HG02623 (cell line): ENCODE data around the gene APLNR.

Experiments
- ATAC-seq: cut with Tn5 transposase; IDR thresholded peaks from one replicate; pipeline ENCODE4 v1.9.1; 2021; ENCODE audit warnings: moderate library complexity; ENCODE audit not compliant: unreplicated experiment

APLNR gene

DNA sequence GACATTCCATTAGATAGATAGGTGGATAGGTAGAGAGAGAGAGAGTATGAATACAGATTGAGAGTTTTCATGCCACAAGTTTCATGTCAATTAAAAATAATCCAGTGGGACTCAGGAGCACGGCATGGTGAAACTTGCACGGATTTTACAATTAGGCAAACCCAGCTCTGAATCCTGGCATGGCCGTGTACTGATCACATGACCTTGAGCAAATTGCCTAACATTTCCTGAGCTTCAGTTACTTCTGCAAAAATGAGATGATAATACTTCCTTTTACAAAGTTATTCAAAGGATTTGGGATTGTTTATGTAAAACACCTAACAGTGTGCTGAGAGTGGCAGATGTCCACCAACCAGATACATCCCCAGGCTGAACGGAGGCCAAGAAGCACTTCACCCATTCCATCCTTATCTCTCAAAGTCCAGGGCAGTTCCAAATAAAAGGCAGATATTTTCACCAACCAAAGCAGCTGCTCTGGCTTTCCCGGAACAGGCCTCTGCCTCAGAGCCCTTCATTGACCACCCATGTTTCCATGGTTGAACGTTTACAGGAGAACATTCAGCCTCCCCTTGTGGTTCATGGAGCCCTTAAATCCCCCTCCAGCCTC, 17.9 kb downstream of the APLNR start:
- ATAC-seq = no peak

DNA sequence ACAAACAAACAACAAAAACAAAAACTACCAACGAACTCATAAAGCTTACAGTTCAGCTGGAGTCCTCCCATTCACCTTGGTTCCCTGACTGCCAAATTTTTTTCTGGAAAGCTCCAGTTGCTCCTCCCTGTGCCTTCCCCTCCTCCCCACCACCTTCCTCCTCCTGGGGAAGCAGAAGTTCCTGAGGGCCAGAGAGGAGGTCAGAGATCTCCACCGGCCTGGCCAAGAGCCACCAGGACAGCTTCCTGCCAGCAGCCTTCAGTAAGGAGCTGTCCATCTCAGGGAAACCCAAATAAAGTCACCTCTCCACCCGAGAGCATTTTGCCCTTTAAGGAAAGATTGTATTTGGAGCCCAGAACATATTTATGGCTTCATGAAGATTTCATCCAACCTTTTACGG, 20.0 kb downstream of the APLNR start:
- no peak for ATAC-seq

DNA sequence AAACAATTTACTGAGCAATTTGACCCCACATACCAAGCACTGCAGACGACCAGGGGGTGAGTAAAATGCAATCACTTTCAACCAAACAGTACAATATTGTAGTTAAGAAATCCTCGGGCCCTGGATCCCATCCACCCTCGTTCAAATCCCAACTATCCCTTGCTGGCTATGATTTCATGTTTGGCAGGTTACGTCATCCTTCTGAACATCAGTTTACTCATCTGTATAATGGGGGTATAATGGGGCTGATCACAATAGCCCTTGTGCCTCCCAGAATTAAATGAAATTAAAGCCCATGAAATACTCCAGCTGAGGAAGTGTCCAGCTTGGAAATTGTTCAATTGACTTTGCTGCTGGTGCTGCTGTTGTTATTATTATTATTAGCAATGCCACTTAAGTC, 20.6 kb downstream of the APLNR start:
- ATAC-seq = no peak

DNA sequence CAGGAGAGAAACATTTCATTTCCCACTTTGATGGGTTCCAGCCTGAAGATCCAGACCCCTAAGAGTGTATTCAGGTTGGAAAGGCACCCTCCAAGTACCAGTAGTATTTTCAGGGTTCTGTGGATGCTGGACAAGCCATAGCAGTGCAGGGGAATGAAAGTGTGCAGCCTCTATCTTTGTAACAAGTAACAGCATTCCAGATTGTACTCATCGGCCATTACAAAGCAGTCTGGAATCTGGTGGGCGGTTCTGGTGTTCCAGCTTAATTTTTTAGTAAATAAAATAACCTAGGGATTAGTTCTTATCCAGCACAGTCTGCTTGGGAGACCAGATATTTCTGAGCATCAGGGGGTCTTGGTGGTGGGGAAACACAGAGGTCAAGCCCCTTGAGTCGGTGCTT, 22.6 kb downstream of the APLNR start:
- ATAC-seq = no peak

DNA sequence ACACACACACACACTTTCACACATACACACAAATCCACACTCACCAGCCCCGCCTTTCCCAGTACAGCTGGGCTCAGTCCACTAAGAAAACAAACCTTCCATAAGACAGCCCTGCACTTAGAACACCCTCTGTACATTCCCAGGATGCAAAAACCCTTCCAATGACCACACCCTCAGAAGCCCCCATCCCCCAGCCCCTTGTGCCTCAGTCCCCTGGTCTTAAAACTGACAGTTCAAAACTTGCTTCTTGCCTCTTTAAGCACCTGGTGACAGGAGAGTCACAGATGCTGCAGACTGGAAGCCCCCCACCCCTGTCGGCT, 23.0 kb downstream of the APLNR start:
- ATAC-seq = no peak

DNA sequence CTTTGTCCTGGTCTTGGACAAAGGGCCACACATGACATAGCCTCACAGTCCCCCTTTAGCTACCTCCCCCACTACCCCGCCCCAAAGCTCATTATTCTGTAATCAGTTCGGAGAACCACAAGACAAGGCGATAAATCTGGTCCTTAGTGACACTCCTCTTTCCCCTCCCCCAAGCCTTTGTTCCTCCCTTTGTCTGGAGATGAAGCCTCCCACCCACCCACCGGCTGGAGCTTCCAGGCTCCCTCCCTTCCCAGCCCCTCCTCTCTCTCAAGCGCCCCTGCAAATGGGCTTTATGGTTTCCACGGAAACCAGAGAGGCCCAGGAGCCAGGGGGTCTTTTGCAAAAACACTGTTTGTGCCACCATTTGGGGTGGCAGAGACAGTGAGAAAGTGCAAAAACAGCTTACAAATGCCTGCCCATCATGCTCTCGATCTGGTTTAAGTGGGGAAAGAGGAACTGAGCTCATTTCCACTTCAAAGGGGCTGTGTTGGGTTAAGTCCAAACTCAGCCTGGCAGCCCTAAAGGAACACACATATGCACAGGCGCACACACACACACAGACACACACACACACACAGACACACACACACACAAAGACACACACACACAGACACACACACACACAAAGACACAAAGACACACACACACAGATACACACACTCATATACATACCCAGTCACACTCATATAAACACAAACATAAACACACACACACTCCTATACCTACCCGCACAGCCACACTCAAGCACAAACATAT, 23.5 kb downstream of the APLNR start:
- no peak for ATAC-seq

DNA sequence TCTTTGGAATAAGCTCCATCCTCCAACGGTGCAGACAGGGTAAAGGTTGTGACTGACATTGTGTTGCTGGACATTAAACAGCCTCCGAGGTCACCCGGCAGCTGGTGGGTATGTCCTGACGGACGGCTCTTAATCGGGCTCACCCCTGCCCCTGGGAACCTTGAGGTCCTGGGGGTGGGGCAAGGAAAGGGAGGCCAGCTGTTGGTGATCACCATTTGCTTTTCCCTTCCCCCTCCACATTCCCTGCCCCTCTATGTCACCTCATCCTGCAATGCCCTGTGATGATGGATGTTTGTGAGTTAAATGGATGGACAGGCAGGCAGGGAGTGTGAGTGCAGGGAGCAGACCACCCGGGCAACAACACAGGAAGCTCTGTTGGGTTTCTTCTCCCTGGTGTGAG, 26.3 kb downstream of the APLNR start:
- no peak for ATAC-seq

DNA sequence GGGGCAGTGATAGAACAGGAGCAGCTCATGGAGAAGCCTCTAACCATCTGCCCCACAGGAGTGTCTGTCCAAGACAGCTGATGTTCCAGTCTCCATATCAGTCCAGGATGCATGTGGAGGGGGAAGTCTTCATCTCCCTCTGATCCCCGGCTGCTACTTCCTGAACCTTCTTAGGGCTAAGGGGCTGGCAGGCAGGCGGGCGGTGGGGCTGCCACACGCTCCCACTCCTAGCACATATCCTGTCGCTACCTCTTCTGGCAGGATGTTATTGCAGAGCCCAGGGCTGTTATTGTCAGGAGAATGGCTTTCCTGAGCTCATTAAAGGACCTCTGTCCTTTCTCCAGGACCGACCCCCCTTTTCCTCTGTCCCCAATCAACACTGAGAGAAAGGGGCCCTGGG, 29.9 kb downstream of the APLNR start:
- ATAC-seq = no peak

DNA sequence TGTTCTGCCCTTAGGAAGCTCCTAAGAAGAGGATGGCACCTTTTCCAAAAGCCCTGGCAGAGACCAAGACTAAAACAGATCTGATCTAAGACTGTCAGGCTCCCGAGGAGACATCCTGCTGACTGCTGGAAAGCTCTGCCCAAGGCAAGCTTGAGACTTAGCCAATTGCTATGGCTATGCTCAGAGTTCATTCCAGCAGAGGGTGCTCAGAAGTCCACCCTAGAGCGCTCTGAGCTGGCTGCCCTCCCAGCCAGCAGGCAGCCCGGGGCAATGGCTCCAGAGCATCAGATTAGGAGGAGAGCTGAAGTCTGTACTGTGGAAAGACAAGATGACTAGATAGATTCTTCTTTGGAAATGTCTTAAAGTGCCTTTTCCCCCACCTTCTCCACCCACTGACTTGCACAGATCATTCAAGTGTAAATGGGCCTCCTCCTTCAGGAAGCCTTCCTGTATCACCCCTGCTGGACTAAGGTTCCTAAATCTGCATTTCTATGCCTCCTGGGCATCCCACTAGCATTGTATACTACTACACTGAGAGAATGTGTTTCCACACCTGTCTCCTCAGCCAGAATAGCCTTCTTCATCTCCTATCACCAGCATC, 31.9 kb downstream of the APLNR start:
- ATAC-seq = no peak

DNA sequence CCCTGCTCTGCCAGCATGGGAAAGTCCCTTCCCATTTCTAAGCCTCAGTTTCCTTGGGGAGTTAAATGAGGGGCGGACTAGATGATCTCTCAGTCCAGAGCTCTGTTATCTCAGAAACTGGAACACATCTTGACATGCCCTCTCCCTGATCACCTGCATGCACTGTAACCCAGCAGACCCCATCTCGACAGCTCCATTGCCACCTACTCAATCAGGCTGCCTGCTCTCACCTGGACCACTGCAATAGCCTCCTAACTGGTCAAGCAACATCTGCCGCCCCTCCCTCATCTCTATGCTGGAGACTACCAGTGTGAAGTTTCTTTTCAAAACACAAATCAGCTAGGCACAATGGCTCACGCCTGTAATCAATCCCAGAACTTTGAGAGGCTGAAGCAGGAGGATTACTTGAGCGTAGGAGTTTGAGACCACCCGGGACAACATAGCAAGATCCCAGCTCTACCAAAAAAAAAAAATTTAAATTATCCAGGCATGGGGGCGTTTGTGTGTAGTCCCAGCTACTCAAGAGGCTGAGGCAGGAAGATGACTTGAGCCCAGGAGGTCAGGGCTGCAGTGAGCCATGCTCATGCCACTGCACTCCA, 33.1 kb downstream of the APLNR start:
- ATAC-seq = no peak

DNA sequence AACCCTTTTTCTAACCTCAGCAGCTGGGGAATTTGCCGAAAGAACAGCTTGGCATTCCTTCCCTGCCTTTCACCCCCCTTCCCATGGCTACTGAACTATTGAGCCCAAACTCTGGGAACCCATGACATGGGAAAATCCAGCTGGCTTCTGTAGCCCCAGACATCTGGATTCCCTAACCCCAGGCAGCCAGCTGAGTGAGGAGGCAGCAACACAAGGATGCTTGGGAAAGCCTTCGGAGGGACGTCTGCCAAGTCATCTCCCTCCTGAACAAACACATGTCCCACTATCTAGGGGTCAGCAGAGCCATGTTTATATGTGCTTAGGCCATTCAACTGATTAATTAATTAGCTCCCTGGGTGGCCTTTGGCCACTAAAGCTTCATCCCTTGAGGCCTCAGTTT, 33.7 kb downstream of the APLNR start:
- no peak for ATAC-seq

DNA sequence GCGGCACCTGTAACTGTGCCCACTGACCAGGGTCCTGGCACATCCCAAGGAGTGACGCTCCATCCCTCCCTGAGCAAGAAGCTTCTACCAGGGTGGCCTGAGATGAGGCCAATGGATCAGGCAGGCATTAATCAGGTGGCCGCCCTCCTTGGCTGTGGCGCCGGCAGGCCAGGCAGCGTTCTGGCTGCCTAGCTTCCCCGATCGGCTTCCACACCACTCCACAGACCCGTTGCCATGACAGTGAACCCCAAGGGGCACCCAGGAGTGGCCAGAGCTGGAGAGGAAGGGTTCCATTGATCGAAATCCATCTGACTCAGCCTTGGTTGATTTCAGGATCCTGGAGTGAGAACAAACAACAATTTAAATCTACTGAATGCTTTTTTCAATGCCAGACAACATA, 34.8 kb downstream of the APLNR start:
- no peak for ATAC-seq

DNA sequence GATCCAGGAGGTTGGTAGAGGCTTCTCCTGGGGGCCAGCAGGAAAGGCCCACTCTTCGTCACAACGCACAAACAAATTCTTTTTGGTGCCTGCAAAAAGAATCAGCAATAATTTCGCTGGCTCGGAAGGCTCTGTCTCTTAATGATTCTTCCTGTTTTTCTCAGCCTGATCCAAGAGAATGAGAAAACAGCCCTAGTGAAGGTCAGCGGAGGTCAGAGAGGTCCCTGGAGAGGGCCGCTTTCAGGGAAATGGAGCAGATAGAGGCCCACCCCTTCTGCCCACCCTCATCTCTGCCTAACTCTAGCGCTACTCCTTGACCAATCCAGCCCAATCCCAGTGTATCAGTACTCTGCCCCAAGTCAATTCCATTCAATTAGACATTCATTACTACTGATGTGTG, 36.1 kb downstream of the APLNR start:
- ATAC-seq = no peak

DNA sequence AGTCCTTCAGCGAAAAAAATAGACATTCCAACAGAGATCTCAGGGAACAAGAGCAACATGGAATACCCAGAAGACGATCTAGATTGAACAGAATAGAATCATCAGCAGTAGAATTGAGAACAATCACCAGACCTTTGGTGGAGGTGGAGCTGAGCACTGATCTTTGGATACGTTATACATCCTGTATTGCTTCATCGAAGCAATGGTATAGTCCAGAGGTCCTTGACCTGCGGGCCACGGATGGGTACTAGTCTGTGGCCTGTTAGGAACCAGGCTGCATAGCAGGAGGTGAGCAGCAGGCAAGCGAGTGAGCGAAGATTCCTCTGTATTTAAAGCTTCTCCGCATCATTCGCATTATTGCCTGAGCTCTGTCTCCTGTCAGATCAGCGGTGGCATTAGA, 37.7 kb downstream of the APLNR start:
- ATAC-seq = no peak

DNA sequence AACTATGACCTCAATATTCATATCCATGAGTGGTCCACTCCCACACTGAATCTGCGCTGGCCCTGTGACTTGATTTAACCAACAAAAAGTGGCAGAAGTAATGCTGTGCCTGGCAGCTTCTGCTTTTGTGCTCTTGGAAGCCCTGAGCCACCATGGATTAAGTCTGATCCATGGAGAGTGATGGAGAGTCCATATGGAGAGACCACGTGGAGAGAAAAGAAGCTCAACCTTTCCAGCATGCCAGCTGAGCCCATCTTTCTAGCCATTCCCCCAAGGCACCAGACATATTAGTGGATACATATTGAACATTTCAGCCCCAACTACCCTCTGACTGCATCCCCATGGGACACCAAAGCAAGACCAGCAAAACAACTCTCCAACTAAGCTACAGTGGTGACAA, 39.3 kb downstream of the APLNR start:
- no peak for ATAC-seq

DNA sequence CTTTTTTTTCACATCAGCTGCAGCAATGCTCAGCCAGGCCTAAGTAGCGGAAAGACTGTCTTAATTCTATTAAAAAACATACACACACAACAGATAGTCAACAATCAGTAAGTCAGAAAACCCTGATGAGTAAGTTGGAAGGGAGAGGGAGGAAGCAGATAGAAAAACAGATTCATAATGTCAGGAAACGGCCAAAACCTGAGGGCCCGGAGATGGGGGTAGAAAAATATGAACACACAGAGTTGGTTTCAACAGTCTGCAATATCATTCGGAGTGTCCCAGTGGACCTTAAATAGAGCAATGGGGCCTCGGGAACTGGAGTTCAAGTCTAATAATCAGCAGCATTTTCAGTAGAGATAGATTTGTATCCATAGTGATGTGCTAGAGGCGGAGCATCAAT, 40.5 kb downstream of the APLNR start:
- ATAC-seq = no peak

DNA sequence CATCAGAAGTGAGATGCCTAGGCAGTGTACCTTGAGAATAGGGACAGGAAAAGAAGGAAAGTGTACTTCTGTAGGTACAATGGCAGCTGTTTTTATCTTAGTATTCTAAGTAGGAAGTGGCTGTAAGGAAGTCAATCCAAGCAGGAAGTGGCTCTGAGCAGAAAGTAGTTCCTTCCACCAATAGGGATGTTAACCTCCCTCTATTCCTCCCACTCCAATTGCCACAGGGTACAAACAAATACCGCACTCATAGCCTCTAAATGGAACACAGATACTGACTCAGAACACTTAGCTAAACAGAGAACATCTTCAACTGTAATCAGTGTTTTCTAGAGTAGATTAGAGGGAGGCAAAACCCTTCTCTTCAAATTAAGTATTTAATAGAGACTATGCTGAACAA, 44.7 kb downstream of the APLNR start:
- no peak for ATAC-seq

DNA sequence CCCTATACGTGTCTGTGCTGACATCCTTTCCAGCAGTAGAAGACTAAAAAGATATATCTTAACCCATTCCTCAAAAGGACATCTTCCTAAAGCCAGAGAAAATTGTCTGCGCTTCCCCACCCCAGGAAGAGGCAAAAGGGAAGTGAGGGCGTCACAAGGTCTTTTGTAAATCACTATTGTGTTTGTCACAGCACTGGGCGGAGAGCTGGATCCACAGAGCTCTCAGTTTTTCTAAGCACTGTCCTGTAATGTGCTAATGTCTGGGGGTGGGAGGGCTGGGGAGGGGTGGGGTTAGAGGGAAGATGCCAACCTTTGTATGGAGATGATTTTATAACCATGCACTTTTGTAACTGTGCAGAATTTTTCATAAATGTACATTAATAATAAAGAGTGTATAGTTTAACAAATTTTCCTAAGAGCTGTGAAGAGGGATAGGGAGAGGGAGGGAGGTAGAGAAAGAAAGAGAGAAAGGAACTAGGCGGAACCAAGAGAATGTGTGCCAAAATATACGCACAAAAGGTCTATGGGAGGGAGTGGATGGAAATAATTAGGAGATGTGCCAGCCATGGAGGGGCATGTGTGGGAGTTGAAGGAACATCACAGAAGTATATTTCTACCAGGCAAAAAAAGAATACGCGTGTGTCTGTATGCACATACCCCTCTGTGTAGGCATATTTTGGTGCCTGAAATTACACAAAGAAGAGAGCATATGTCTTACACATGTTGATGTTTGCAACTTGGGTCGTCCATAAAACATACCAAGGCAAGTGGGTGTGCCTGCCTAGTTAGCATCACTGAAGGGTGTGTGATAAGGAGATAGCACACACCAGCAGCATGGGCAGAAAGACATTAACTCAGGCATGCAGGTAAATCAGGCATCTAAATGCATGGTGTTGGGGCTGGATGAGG, 45.5 kb downstream of the APLNR start:
- no peak for ATAC-seq

DNA sequence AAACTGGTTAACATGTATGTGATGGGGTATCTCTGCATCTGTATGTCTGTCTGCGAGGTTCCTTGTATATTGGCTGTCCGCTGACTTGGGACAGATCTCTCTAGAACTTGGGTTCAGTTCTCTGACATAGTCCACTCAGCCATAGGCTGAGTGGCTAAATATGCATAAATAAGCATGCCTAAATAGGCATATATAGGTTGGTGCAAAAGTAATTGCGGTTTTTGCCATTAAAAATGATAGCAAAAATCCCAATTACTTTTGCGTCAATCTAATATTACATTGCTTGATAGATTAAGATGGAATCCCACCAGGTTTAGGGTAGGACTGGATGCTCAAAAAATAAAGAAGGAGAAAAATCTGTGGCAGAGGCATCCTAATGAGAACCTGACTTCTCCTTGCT, 46.5 kb downstream of the APLNR start:
- ATAC-seq = no peak
